Measurements from ENCODE around the gene CAMK2D.

The CAMK2D gene

GRCh38 chr4:113513382-113513781 lies 248.2 kb downstream of the CAMK2D start:
- H3K9me3 ChIP-seq, result no peaks in the 10 kb centered on the region
- no peaks in the 10 kb centered on the region for H3K4me1 ChIP-seq (ENCODE audit: control insufficient read depth in 1 of 2, insufficient read depth in 1 of 2, low read depth in 1 of 2, low read length in 1 of 2)
- no peak overlapping the region for H3K27ac ChIP-seq
- no peak overlapping the region for H3K4me3 ChIP-seq (ENCODE audit: low read depth in 1 of 2, low read length in 1 of 2)
- no peaks in the 10 kb centered on the region for H3K36me3 ChIP-seq
- no peaks in the 10 kb centered on the region for H3K27me3 ChIP-seq
- TF ChIP-seq, protein P1, sequence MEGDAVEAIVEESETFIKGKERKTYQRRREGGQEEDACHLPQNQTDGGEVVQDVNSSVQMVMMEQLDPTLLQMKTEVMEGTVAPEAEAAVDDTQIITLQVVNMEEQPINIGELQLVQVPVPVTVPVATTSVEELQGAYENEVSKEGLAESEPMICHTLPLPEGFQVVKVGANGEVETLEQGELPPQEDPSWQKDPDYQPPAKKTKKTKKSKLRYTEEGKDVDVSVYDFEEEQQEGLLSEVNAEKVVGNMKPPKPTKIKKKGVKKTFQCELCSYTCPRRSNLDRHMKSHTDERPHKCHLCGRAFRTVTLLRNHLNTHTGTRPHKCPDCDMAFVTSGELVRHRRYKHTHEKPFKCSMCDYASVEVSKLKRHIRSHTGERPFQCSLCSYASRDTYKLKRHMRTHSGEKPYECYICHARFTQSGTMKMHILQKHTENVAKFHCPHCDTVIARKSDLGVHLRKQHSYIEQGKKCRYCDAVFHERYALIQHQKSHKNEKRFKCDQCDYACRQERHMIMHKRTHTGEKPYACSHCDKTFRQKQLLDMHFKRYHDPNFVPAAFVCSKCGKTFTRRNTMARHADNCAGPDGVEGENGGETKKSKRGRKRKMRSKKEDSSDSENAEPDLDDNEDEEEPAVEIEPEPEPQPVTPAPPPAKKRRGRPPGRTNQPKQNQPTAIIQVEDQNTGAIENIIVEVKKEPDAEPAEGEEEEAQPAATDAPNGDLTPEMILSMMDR (IDR thresholded peaks at IDR 0.05), result no peak

- Histone ChIP-seq H3K27ac (no peak overlapping the region), H3K4me3 (ENCODE audit: low read depth in 1 of 2, low read length in 1 of 2) (no peak overlapping the region), H3K4me1 (ENCODE audit: control insufficient read depth in 1 of 2, insufficient read depth in 1 of 2, low read depth in 1 of 2, low read length in 1 of 2) (no peaks in the 10 kb centered on the region), H3K27me3 (no peaks in the 10 kb centered on the region), H3K36me3 (no peaks in the 10 kb centered on the region), H3K9me3 (no peaks in the 10 kb centered on the region)
- TF ChIP-seq, protein P1 (IDR thresholded peaks at IDR 0.05), result no peak
Measured at GRCh38 chr4:113512880-113513279, 248.7 kb downstream of the CAMK2D start.

DNA sequence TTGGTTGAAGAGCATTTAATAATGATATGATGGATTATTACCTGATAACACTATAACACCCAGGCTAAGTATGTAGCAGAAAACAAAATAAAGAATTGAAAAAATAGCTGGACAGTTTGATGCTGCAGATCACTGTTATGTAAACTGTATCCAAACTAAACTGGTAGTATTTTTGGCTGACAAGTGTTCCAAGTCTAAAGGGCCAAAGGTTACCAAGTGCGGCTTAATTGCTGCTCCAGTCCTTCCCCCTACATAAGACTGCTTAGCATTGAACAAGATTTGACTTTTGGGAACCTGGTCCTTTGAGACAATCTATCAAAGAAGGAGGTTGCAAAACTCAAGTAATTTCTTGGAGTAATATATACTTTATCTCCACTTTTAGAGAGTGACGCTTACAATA lies 249.6 kb downstream of the CAMK2D start:
- H3K4me3 ChIP-seq (ENCODE audit: low read depth in 1 of 2, low read length in 1 of 2), result no peak overlapping the region
- H3K27ac ChIP-seq, result no peak overlapping the region
- H3K9me3 ChIP-seq, result no peaks in the 10 kb centered on the region
- TF ChIP-seq, protein P1 (IDR thresholded peaks at IDR 0.05), result no peak
- no peaks in the 10 kb centered on the region for H3K36me3 ChIP-seq
- no peaks in the 10 kb centered on the region for H3K4me1 ChIP-seq (ENCODE audit: control insufficient read depth in 1 of 2, insufficient read depth in 1 of 2, low read depth in 1 of 2, low read length in 1 of 2)
- no peaks in the 10 kb centered on the region for H3K27me3 ChIP-seq

GRCh38 chr4:113509851-113510250 lies 251.7 kb downstream of the CAMK2D start:
- Histone ChIP-seq H3K27ac (no peak overlapping the region), H3K9me3 (no peaks in the 10 kb centered on the region), H3K4me3 (ENCODE audit: low read depth in 1 of 2, low read length in 1 of 2) (no peak overlapping the region), H3K4me1 (ENCODE audit: control insufficient read depth in 1 of 2, insufficient read depth in 1 of 2, low read depth in 1 of 2, low read length in 1 of 2) (no peaks in the 10 kb centered on the region), H3K36me3 (no peaks in the 10 kb centered on the region), H3K27me3 (no peaks in the 10 kb centered on the region)
- TF ChIP-seq, protein P1 (IDR thresholded peaks at IDR 0.05), result no peak

DNA sequence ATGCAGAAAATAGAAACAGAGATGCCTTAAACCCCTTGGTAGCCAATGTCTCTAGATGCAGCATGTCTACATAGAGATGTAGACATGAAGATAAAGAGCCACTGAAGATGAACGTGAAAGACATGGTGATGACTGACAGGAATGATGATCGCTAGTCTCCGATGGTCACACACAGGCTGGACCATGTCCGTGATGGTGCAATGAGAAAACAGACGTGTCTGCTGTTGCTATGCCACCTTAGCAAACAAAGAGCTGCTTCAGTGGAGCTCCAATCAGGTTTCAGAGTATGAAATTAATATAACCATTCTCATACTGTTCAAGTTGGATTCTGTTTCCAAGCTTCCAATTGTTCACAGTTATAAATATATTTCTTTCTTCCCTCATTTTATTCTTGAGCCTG lies 256.5 kb downstream of the CAMK2D start:
- H3K9me3 ChIP-seq, result no peaks in the 10 kb centered on the region
- no peaks in the 10 kb centered on the region for H3K4me1 ChIP-seq (ENCODE audit: control insufficient read depth in 1 of 2, insufficient read depth in 1 of 2, low read depth in 1 of 2, low read length in 1 of 2)
- H3K27ac ChIP-seq, result no peak overlapping the region
- TF ChIP-seq, protein P1 (IDR thresholded peaks at IDR 0.05), result no peak
- H3K36me3 ChIP-seq, result no peaks in the 10 kb centered on the region
- H3K4me3 ChIP-seq (ENCODE audit: low read depth in 1 of 2, low read length in 1 of 2), result no peak overlapping the region
- H3K27me3 ChIP-seq, result no peaks in the 10 kb centered on the region

DNA sequence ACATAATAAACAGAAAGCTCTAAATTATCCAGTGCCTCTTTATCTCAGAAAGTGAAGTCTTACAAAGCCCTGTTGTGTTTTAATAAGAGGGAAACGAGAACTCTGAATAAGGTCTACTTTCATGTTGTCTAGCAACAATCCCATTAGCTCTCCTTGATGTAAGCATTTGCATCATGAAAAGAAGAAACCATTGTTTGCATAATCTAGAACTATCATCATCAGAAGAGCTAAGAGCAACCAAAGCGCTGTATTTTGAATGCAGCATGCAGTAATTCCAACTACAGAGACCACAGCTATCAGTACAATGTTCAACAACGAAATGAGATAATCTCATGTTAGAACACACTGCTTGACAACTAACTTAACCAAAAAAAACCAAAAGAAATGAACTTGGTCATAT lies 257.1 kb downstream of the CAMK2D start:
- Histone ChIP-seq H3K27ac (no peak overlapping the region), H3K4me1 (ENCODE audit: control insufficient read depth in 1 of 2, insufficient read depth in 1 of 2, low read depth in 1 of 2, low read length in 1 of 2) (no peaks in the 10 kb centered on the region)
- TF ChIP-seq, protein P1 (IDR thresholded peaks at IDR 0.05), result no peak

More for the DNA sequence above, 257.1 kb downstream of the CAMK2D start:
- H3K27me3 ChIP-seq, result no peaks in the 10 kb centered on the region
- no peaks in the 10 kb centered on the region for H3K36me3 ChIP-seq
- no peak overlapping the region for H3K4me3 ChIP-seq (ENCODE audit: low read depth in 1 of 2, low read length in 1 of 2)
- H3K9me3 ChIP-seq, result no peaks in the 10 kb centered on the region
